Subcutaneous abdominal adipose tissue (tissue), 5 donors: ENCODE measurements around the gene TMPRSS13.

Experiments
- H3K27ac ChIP-seq: one replicate; pipeline ENCODE4 v1.7.0; 2013; ENCODE audit warnings: low read depth, mild to moderate bottlenecking, inconsistent platforms, low read length, moderate library complexity
- H3K27me3 ChIP-seq, 5 donors: one replicate each; pipeline ENCODE4 v1.7.0; 2013; ENCODE audit warnings: low read length in 5 of 5, inconsistent platforms in 1 of 5; ENCODE audit not compliant: control insufficient read depth in 5 of 5, insufficient read depth in 4 of 5
- H3K36me3 ChIP-seq, 5 donors: one replicate each; pipeline ENCODE4 v1.7.0; 2013; ENCODE audit warnings: low read length in 5 of 5; ENCODE audit not compliant: control insufficient read depth in 5 of 5, insufficient read depth in 5 of 5
- H3K4me1 ChIP-seq, 5 donors: one replicate each; pipeline ENCODE4 v1.7.0; 2013; ENCODE audit warnings: low read length in 5 of 5, mild to moderate bottlenecking in 3 of 5, moderate library complexity in 1 of 5; ENCODE audit not compliant: control insufficient read depth in 5 of 5, insufficient read depth in 5 of 5
- H3K4me3 ChIP-seq, 5 donors: one replicate each; pipeline ENCODE4 v1.7.0; 2013; ENCODE audit warnings: low read length in 5 of 5, low read depth in 1 of 5
- H3K9ac ChIP-seq, 5 donors: one replicate each; pipeline ENCODE4 v1.7.0; 2013; ENCODE audit warnings: low read length in 5 of 5, mild to moderate bottlenecking in 4 of 5, moderate library complexity in 3 of 5
- H3K9me3 ChIP-seq, 5 donors: one replicate each; pipeline ENCODE4 v1.7.0; 2013; ENCODE audit warnings: low read length in 5 of 5; ENCODE audit not compliant: control insufficient read depth in 5 of 5
- donor health status: healthy.
- donor health status: healthy.
- donor health status: healthy.
- donor health status: healthy.
- donor health status: healthy.

The TMPRSS13 gene

DNA sequence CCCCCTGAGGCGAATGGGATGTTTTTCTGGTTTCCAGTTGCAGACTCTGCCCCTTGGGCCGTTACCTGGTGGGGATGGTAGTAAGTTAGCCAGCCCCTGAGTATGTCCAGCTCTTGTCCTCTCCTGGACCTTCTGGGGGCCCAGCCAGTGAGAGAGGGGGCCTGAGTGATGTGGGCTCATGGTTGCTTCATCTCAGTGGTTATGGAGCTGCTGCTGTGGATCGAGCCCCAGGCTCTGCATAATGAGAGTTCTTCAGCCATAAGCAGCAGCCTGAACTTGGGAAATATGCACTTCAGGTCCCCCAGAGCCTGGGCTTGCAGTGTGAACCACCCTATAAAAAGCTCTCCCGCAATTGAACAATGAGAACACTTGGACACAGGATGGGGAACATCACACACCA, 5.9 kb downstream of the TMPRSS13 start:
- Histone ChIP-seq H3K27me3 (peaks cover 0 to 8% (median 0%) of the 10 kb centered on the region in 5 donors), H3K36me3 (no peaks in the 10 kb centered on the region), H3K27ac (no peak overlapping the region), H3K4me1 (no peaks in the 10 kb centered on the region), H3K9me3 (no peaks in the 10 kb centered on the region), H3K4me3 (no peak overlapping the region), H3K9ac (no peak overlapping the region)

- Histone ChIP-seq H3K9ac (no peak overlapping the region), H3K27ac (no peak overlapping the region), H3K9me3 (no peaks in the 10 kb centered on the region), H3K36me3 (no peaks in the 10 kb centered on the region), H3K27me3 (peaks cover 0 to 8% (median 0%) of the 10 kb centered on the region in 5 donors), H3K4me1 (no peaks in the 10 kb centered on the region), H3K4me3 (no peak overlapping the region)
Observed at GRCh38 chr11:117921893-117922292, 7.3 kb downstream of the TMPRSS13 start.

- Histone ChIP-seq H3K4me1 (no peaks in the 10 kb centered on the region), H3K27ac (no peak overlapping the region), H3K4me3 (no peak overlapping the region), H3K36me3 (no peaks in the 10 kb centered on the region), H3K9me3 (no peaks in the 10 kb centered on the region), H3K27me3 (peaks cover 0 to 8% (median 0%) of the 10 kb centered on the region in 5 donors), H3K9ac (no peak overlapping the region)
Observed at GRCh38 chr11:117921456-117921855, 7.7 kb downstream of the TMPRSS13 start.

DNA sequence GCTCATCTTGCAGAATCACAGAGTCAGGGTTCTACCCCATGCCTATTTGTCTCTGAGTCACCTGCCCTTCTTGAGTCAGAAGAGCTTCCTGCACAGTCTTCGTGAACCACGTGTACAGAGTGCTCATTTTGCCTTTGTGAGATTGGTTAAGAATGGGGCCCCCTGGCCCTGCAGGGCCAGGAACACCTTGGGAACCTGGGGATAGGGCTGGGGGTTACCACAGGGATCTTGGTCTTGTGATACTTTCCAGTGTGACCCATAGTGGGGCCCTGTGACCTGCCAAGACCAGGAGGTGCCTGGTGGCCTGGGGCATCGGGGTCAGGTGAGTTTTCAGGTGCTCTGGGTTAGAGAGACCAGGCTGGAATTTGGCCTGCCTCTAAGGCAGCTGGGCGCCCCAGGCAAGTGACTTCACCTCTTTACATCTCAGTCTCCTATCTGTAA, 9.4 kb downstream of the TMPRSS13 start:
- no peaks in the 10 kb centered on the region for H3K9me3 ChIP-seq
- H3K4me3 ChIP-seq: no peak overlapping the region
- H3K9ac ChIP-seq: no peak overlapping the region
- no peaks in the 10 kb centered on the region for H3K36me3 ChIP-seq
- H3K4me1 ChIP-seq: no peaks in the 10 kb centered on the region
- no peak overlapping the region for H3K27ac ChIP-seq
- peaks cover 0 to 8% (median 0%) of the 10 kb centered on the region in 5 donors for H3K27me3 ChIP-seq

- H3K4me3 ChIP-seq: no peak overlapping the region
- H3K4me1 ChIP-seq: no peaks in the 10 kb centered on the region
- H3K9ac ChIP-seq: no peak overlapping the region
- peaks cover 0 to 8% (median 0%) of the 10 kb centered on the region in 5 donors for H3K27me3 ChIP-seq
- H3K9me3 ChIP-seq: no peaks in the 10 kb centered on the region
- H3K36me3 ChIP-seq: no peaks in the 10 kb centered on the region
- H3K27ac ChIP-seq: no peak overlapping the region
Observed at GRCh38 chr11:117919341-117919740, 9.9 kb downstream of the TMPRSS13 start.

GRCh38 chr11:117918366-117919255, 10.6 kb downstream of the TMPRSS13 start:
- Histone ChIP-seq H3K4me3 (no peak overlapping the region), H3K27me3 (peaks cover 0 to 8% (median 0%) of the 10 kb centered on the region in 5 donors), H3K36me3 (no peaks in the 10 kb centered on the region)

GRCh38 chr11:117917591-117918151, 11.5 kb downstream of the TMPRSS13 start:
- H3K27ac ChIP-seq: no peak overlapping the region
- no peaks in the 10 kb centered on the region for H3K36me3 ChIP-seq
- H3K4me3 ChIP-seq: no peak overlapping the region
- no peaks in the 10 kb centered on the region for H3K4me1 ChIP-seq
- H3K27me3 ChIP-seq: peaks cover 0 to 7% (median 0%) of the 10 kb centered on the region in 5 donors
- no peaks in the 10 kb centered on the region for H3K9me3 ChIP-seq
- H3K9ac ChIP-seq: no peak overlapping the region

More at GRCh38 chr11:117918366-117919255, 10.6 kb downstream of the TMPRSS13 start:
- Histone ChIP-seq H3K4me1 (no peaks in the 10 kb centered on the region), H3K9ac (no peak overlapping the region), H3K9me3 (no peaks in the 10 kb centered on the region), H3K27ac (no peak overlapping the region)

- H3K4me3 ChIP-seq: no peak overlapping the region
- no peaks in the 10 kb centered on the region for H3K4me1 ChIP-seq
- no peak overlapping the region for H3K9ac ChIP-seq
- H3K9me3 ChIP-seq: no peaks in the 10 kb centered on the region
- no peak overlapping the region for H3K27ac ChIP-seq
- H3K36me3 ChIP-seq: no peaks in the 10 kb centered on the region
- peaks cover 0 to 3% (median 2%) of the 10 kb centered on the region in 5 donors for H3K27me3 ChIP-seq
Observed at GRCh38 chr11:117916956-117917355, 12.2 kb downstream of the TMPRSS13 start.

DNA sequence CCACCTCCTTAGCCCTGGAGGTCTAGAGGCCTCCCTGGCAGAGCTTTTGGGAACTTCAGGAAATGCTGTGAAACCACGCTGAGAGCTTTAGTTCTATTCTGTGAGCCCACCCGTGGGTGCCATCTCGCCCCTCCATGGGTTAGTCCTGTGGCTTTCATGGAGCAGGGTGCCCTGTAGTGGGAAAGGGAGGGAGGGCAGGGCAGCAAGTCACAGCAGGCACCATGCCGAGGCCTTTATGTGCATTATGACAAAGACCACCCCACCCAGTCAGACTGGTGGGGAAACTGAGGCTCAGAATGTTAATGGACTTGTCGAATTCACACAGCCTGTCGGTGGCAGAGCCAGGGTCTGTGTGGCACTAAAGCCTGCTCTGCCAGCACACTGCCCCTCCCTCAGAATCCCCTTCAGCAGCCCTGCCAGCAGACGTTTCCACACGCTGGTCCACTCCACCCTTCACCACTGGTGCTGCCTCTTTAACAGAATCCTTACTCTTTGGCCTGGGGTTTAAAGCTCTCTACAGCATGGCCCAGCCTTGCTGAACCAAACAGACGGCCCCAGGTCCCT, 13.4 kb downstream of the TMPRSS13 start:
- Histone ChIP-seq H3K4me3 (no peak overlapping the region), H3K27ac (no peak overlapping the region), H3K36me3 (no peaks in the 10 kb centered on the region), H3K4me1 (peaks cover 0 to 4% (median 0%) of the 10 kb centered on the region in 5 donors), H3K9me3 (no peaks in the 10 kb centered on the region), H3K27me3 (peaks cover 0 to 8% (median 2%) of the 10 kb centered on the region in 5 donors), H3K9ac (no peak overlapping the region)
